Activated naive CD8-positive, alpha-beta T cell treated with anti-CD3 and anti-CD28 coated beads, Interleukin-2, amount 50 U/mL, for 24 hours (primary cell): ENCODE results near the gene MYL6.
"Not testable (repeated sequence)": the region's sequence is repeated elsewhere in the genome, so short reads cannot be mapped to it uniquely, and the experiment has no call there.

Experiments
- ATAC-seq: fragments of 150-1000 bp; cut with Tn5 transposase; one replicate; pipeline ENCODE4 v1.10.0; 2021
- DNase-seq: peaks from one replicate; pipeline ENCODE4 v3.0.0; 2021
- H3K27ac Mint-ChIP-seq: one replicate; pipeline ENCODE4 v1.8.0; 2021; ENCODE audit warnings: mild to moderate bottlenecking, mixed read lengths
- H3K27me3 Mint-ChIP-seq: one replicate; pipeline ENCODE4 v1.8.0; 2021; ENCODE audit warnings: mixed read lengths
- H3K36me3 Mint-ChIP-seq: one replicate; pipeline ENCODE4 v1.8.0; 2021; ENCODE audit warnings: low read depth, mixed read lengths
- H3K4me1 Mint-ChIP-seq: one replicate; pipeline ENCODE4 v1.8.0; 2021; ENCODE audit warnings: mixed read lengths
- H3K4me3 Mint-ChIP-seq: one replicate; pipeline ENCODE4 v1.8.0; 2021; ENCODE audit warnings: mild to moderate bottlenecking, moderate library complexity, mixed read lengths
- H3K9me3 Mint-ChIP-seq: one replicate; pipeline ENCODE4 v1.8.0; 2021; ENCODE audit warnings: mixed read lengths

Gene MYL6

GRCh38 chr12:56145217-56145616 is 12.9 kb upstream of the MYL6 start:
- Mint-ChIP-seq H3K4me3 (no peak overlapping the region), H3K36me3 (peaks cover 43% of the 10 kb centered on the region), H3K27ac (no peak overlapping the region)

GRCh38 chr12:56146492-56147460 is 11.4 kb upstream of the MYL6 start:
- no peak for ATAC-seq
- Mint-ChIP-seq H3K4me1 (peaks cover 31% of the 10 kb centered on the region), H3K36me3 (peaks cover 32% of the 10 kb centered on the region), H3K9me3 (no peaks in the 10 kb centered on the region), H3K4me3 (no peak overlapping the region), H3K27ac (no peak overlapping the region), H3K27me3 (no peaks in the 10 kb centered on the region)
- no peak for DNase-seq

More at GRCh38 chr12:56145217-56145616, 12.9 kb upstream of the MYL6 start:
- no peak for DNase-seq
- H3K9me3 Mint-ChIP-seq = no peaks in the 10 kb centered on the region
- H3K27me3 Mint-ChIP-seq = no peaks in the 10 kb centered on the region
- H3K4me1 Mint-ChIP-seq = peaks cover 17% of the 10 kb centered on the region
- no peak for ATAC-seq

DNA sequence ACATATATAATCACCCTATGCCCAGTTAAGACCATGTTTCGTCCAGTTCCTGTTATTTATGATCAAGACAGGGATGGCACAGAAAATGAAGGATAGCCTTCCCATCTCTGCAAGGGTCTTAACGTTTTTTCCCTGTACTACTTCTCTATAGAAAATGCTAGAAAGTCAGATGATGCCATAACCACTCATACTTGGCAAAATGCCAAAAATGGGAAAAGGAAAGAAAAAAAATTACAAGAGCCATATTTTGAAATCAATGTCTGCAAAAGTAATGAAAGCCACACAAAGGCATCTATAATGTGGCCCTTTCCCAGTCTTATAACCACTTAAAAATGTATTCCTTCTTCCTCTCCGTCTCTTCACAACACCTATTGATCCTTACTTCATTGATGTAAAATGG is 7.6 kb upstream of the MYL6 start:
- H3K4me3 Mint-ChIP-seq = peak overlapping the region; percentile 85
- peaks cover 36% of the 10 kb centered on the region for H3K4me1 Mint-ChIP-seq
- ATAC-seq (no peak), DNase-seq (no peak)
- peaks cover 6% of the 10 kb centered on the region for H3K36me3 Mint-ChIP-seq
- H3K27ac Mint-ChIP-seq = peak overlapping the region; percentile 98
- H3K27me3 Mint-ChIP-seq = no peaks in the 10 kb centered on the region
- H3K9me3 Mint-ChIP-seq = no peaks in the 10 kb centered on the region

- H3K9me3 Mint-ChIP-seq = no peaks in the 10 kb centered on the region
- peak; percentile 72 for ATAC-seq
These were observed 6.5 kb upstream of the MYL6 start for GRCh38 chr12:56151672-56152131.

DNA sequence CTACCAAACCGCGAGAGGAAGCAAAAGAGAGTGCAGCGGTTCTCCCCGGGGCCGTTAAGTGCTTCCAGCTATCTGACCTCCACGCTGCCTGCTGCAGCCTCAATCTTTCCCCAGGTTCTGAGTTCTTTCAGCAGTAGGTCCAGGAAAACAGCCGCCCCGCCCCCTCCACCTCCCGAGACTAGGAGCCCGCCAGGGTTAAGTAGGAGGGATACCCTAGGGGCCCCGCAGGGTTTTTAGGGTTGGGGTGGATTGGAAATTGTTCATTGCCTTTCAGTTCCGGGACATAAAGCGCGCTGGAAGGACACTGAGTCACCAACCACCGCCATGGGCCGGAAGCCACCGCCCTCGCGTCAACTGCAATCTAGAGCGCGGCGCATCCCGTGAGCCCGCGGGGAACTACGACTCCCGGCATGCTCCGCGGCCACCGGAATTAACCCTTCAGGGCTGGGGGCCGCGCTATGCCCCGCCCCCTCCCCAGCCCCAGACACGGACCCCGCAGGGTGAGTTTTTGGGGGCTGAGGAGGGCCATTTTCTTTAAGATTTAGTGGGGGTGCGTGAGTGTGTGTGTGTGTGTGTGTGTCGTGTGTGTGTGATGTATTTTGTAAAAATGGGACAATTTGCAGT is 5.9 kb upstream of the MYL6 start, which contains the start of gene MYL6B:
TSS of gene MYL6B (plus strand) at position 456 of the 624 bp plus-strand sequence. CDS start 1,332 bp downstream, outside the sequence.
- no peaks in the 10 kb centered on the region for H3K27me3 Mint-ChIP-seq
- peak within 1 kb of the TSS; percentile 98 for H3K27ac Mint-ChIP-seq
- peaks cover 9% of the 10 kb centered on the region for H3K36me3 Mint-ChIP-seq
- H3K9me3 Mint-ChIP-seq = no peaks in the 10 kb centered on the region
- peaks cover 42% of the 10 kb centered on the region for H3K4me1 Mint-ChIP-seq
- peak; percentile 94 for DNase-seq
- peak; percentile 88 for ATAC-seq
- peak within 1 kb of the TSS; percentile 85 for H3K4me3 Mint-ChIP-seq

More at GRCh38 chr12:56151672-56152131, 6.5 kb upstream of the MYL6 start:
- peak overlapping the region; percentile 85 for H3K4me3 Mint-ChIP-seq
- peak overlapping the region; percentile 98 for H3K27ac Mint-ChIP-seq
- peaks cover 39% of the 10 kb centered on the region for H3K4me1 Mint-ChIP-seq
- H3K27me3 Mint-ChIP-seq = no peaks in the 10 kb centered on the region
- peak; percentile 74 for DNase-seq
- H3K36me3 Mint-ChIP-seq = peaks cover 8% of the 10 kb centered on the region

GRCh38 chr12:56152756-56153677 is 5.1 kb upstream of the MYL6 start:
- H3K4me3 Mint-ChIP-seq = peak overlapping the region; percentile 85
- H3K9me3 Mint-ChIP-seq = no peaks in the 10 kb centered on the region
- H3K4me1 Mint-ChIP-seq = peaks cover 47% of the 10 kb centered on the region
- DNase-seq (no peak), ATAC-seq (no peak)
- peak overlapping the region; percentile 98 for H3K27ac Mint-ChIP-seq
- no peaks in the 10 kb centered on the region for H3K27me3 Mint-ChIP-seq
- H3K36me3 Mint-ChIP-seq = peaks cover 10% of the 10 kb centered on the region

DNA sequence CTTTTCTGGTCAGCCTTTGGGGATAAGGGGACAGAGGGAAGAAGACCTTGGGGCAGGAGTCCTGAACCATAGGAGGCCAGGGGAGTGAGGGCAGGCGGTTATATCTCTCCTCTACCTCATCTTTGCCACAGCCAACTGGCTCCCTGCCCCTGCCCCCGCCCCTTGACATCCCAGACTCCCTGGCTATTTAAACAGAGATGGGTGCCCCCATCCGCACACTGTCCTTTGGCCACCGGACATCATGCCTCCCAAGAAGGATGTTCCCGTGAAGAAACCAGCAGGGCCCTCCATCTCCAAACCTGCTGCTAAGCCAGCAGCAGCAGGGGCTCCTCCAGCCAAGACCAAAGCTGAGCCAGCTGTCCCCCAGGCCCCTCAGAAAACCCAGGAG is 4.5 kb upstream of the MYL6 start:
- Mint-ChIP-seq H3K4me3 (peak overlapping the region; percentile 85), H3K27ac (no peak overlapping the region), H3K4me1 (peaks cover 47% of the 10 kb centered on the region), H3K36me3 (peaks cover 14% of the 10 kb centered on the region), H3K27me3 (no peaks in the 10 kb centered on the region), H3K9me3 (no peaks in the 10 kb centered on the region)
- no peak for ATAC-seq
- no peak for DNase-seq

DNA sequence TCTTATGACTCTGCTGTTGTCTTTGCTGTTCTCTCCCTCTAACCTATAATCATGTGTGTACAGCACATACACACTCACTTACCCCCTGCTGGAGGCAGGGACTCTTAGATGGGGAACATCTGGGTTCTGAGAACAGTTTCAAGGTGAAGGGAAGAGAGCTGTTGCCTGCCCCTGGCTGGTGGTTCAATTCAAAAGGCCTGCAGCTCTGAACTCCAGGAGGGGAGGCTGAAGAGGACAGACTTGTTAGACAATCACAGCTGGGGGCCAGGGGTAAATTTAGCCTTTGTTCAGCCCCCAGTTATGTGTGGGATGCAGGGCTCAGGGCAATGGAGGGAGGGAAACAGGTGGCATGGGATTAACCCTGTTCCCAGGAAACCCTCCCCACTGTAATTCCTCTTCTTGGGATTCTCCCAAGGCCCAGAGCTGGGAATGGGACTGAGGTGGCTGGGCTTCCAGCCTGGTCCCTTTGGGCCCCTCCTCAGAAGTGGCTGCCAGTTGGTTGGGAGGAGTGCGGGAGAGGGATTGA is 3.9 kb upstream of the MYL6 start:
- Mint-ChIP-seq H3K9me3 (no peaks in the 10 kb centered on the region), H3K4me3 (no peak overlapping the region), H3K4me1 (peaks cover 53% of the 10 kb centered on the region), H3K36me3 (peaks cover 21% of the 10 kb centered on the region), H3K27me3 (no peaks in the 10 kb centered on the region), H3K27ac (no peak overlapping the region)
- DNase-seq (no peak), ATAC-seq (no peak)

DNA sequence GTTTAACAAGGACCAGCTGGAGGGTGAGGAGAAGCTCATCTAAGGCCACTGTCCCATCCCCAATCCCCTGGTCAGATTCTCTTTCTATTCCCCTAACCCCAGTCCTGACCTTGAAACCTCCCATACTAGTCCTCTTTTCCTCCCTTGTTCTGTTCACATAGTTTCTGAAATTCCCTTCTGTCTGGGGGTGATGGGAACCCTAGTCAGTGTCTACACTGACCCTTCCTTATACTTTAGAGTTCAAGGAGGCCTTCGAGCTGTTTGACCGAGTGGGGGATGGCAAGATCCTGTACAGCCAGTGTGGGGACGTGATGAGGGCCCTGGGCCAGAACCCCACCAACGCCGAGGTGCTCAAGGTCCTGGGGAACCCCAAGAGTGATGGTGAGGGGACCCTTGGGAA is 3.3 kb upstream of the MYL6 start:
- H3K9me3 Mint-ChIP-seq = no peaks in the 10 kb centered on the region
- no peak for ATAC-seq
- H3K36me3 Mint-ChIP-seq = peaks cover 26% of the 10 kb centered on the region
- H3K27ac Mint-ChIP-seq = no peak overlapping the region
- no peaks in the 10 kb centered on the region for H3K27me3 Mint-ChIP-seq
- peaks cover 59% of the 10 kb centered on the region for H3K4me1 Mint-ChIP-seq
- no peak overlapping the region for H3K4me3 Mint-ChIP-seq
- DNase-seq = no peak

GRCh38 chr12:56155256-56155845 is 2.8 kb upstream of the MYL6 start:
- Mint-ChIP-seq H3K27me3 (no peaks in the 10 kb centered on the region), H3K4me1 (peaks cover 61% of the 10 kb centered on the region), H3K4me3 (peak overlapping the region; percentile 5), H3K9me3 (no peaks in the 10 kb centered on the region), H3K27ac (no peak overlapping the region), H3K36me3 (peaks cover 31% of the 10 kb centered on the region)
- DNase-seq = no peak
- ATAC-seq = no peak

GRCh38 chr12:56156464-56157200 is 1.5 kb upstream of the MYL6 start:
- H3K4me3 Mint-ChIP-seq = peak overlapping the region; percentile 96
- H3K27ac Mint-ChIP-seq = peak overlapping the region; percentile 96
- not testable (repeated sequence) for H3K27me3 Mint-ChIP-seq, ATAC-seq, DNase-seq, H3K9me3 Mint-ChIP-seq
- peaks cover 59% of the 10 kb centered on the region for H3K4me1 Mint-ChIP-seq
- H3K36me3 Mint-ChIP-seq = peaks cover 41% of the 10 kb centered on the region

- Mint-ChIP-seq H3K36me3 (peaks cover 41% of the 10 kb centered on the region), H3K4me3 (peak overlapping the region; percentile 96), H3K4me1 (peaks cover 56% of the 10 kb centered on the region), H3K9me3 (no peaks in the 10 kb centered on the region), H3K27ac (peak overlapping the region; percentile 96), H3K27me3 (no peaks in the 10 kb centered on the region)
- ATAC-seq (peak; percentile 22), DNase-seq (peak; percentile 55)
These were observed 744 bp upstream of the MYL6 start for GRCh38 chr12:56157201-56158028.
